22Rv1 (cell line): ENCODE results near the gene DOCK10.
"Not testable (repeated sequence)": the region's sequence is repeated elsewhere in the genome, so short reads cannot be mapped to it uniquely, and the experiment has no call there.

Experiments
- H3K27ac ChIP-seq: fragments of 450-650 bp; 2 replicates; pipeline ENCODE4 v1.5.1; 2017
- CTCF ChIP-seq: fragments of 450-650 bp; IDR thresholded peaks from 2 replicates; pipeline ENCODE4 v1.5.1; 2017; ENCODE audit warnings: mild to moderate bottlenecking
- ZFX ChIP-seq: fragments of 450-650 bp; IDR thresholded peaks from 2 replicates; pipeline ENCODE4 v1.6.1; 2017; ENCODE audit warnings: antibody characterized with exemption, borderline replicate concordance

The DOCK10 gene

GRCh38 chr2:225065882-225066281 lies 23.6 kb upstream of the DOCK10 start:
- TF ChIP-seq ZFX = no peak
- no peak for TF ChIP-seq CTCF
- H3K27ac ChIP-seq = no peak overlapping the region

- no peak for TF ChIP-seq ZFX
- TF ChIP-seq CTCF = no peak
- no peak overlapping the region for H3K27ac ChIP-seq
Observed at GRCh38 chr2:225064928-225065327, 22.7 kb upstream of the DOCK10 start.

DNA sequence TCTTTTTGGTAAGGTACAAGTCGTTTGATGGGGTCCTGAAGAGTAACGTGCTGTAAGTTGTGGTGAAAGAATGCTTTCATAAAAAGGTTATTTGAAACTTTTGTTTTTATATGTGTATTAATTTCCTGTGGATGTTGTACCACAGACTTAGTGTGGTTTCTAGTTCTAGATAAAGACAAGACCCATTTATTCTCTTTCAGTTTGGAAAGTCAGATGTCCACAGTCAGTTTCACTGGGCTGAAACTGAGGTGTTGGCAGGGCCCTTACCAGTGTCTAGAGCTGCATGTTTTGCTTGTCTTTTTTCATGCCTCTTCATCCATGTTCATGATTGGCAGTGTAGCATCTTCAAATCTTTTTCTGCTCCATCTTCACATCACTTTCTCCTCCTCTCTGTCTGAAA lies 22.1 kb upstream of the DOCK10 start:
- TF ChIP-seq CTCF (no peak), ZFX (no peak)

DNA sequence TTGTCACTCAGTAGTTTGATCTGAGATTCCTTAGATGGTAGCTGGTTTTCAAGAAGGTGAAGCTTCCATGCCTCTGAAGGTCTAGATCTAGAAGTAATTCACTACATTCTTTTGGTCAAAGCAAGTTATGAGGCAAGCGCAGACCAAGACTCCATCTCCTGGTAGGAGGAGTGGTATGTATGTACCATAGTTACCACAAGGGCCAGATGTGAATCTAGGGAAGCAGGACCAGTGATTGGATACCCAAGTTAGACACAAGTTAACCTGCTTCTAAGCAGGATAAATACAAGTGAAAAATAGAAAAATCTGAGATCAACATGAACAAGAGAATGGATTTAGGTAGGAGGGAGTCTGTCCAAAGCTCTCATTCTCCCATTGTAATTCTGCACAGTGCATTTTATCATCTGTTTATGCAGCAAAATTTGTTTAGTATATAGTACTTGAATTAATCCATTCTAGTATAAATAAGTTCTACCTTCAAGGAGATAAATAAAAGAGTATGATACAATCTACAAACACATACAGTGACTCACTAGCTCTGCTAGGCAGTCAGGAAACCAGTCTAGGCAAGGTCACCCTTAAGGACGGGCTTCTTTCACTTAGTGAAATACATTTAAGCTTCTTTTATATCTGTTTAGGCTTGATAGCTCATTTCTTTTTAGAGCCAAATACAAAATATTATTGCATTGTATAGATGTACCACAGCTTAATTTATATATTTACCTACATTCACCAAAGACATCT lies 14.2 kb upstream of the DOCK10 start:
- no peak for TF ChIP-seq ZFX
- TF ChIP-seq CTCF = no peak
- no peak overlapping the region for H3K27ac ChIP-seq

More for the DNA sequence above, 22.1 kb upstream of the DOCK10 start:
- H3K27ac ChIP-seq = no peak overlapping the region

DNA sequence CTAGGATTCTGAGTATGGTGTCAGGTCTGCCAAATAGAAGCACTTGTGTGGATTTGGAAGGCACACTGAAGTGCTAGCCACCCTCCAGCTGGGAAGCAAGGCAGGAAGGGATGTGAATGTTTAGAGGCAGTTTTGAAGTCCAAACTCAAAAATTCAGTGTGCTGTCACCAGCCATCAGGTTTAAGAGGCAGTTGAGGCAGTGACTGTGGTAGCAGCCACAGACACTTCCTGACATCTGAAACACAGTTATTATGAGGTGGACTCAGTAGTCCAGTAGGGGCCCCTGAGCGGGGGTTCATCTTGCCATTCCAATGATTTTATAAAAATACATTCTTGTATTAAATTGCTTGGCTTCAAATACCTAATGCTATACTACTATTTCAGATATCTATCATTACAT lies 13.4 kb upstream of the DOCK10 start:
- H3K27ac ChIP-seq = no peak overlapping the region
- TF ChIP-seq CTCF = no peak
- no peak for TF ChIP-seq ZFX

DNA sequence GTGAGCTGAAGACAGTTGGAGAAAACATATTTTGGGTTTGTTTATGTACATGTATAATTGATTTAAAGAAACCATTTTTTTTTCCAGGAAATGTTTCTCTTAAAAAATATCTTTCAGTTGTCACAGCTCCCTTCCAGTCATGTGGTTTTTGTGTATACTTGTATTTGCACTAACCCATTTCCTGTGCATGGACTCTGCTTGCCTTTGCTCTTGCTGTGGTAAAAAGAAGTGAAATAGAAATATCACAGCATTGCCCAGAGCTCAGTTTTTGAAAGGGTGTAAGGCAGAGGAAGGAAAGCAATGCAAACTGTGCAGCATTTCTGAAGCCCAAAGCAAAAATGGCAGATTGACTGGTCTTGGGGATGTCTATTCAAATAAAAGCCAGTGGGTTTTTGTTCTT lies 10.4 kb upstream of the DOCK10 start:
- H3K27ac ChIP-seq = no peak overlapping the region
- TF ChIP-seq CTCF (no peak), ZFX (no peak)

DNA sequence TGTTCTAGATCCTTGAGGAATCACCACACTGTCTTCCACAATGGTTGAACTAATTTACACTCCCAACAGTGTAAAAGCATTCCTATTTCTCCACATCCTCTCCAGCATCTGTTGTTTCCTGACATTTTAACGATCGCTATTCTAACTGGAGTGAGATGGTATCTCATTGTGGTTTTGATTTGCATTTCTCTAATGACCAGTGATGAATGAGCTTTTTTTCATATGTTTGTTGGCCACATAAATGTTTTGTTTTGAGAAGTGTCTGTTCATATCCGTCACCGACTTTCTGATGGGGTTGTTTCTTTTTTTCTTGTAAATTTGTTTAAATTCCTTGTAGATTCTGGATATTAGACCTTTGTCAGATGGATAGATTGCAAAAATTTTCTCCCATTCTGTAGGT lies 5.2 kb upstream of the DOCK10 start:
- H3K27ac ChIP-seq = not testable (repeated sequence)

- H3K27ac ChIP-seq = no peak overlapping the region
- TF ChIP-seq ZFX (no peak), CTCF (no peak)
Observed at GRCh38 chr2:225042800-225043167, 516 bp upstream of the DOCK10 start.
